ENCODE data around the gene SLC39A10.

Gene SLC39A10

DNA sequence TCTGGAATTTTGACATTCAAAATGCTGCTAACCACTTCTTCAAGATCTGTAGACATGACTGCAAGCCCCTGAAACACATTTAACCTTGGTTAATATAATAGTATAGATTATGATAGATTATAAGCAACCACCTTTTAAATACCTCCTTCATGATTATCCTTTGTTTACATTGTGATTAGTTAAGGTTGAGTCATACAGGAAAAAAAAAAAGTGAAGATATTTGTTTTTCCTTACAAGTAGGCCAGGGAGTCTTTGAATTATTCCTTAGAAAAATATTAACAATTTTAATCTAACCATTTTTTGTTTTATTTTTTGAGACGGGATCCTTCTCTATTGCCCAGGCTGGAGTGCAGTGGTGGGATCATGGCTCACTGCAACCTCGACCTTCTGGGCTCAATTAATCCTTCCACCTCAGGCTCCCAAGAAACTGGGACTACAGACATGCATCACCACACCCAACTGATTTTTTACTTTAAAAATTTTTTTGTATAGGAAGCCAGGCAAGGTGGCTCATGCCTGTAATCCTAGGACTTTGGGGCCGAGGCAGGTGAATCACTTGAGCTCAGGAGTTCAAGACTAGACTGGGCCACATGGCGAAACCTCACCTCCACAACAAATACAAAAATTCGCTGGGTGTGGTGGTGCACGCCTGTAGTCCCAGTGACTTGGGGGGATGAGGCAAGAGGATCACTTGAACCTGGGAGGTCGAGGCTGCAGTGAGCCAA is 99.4 kb downstream of the SLC39A10 start:
- no peak overlapping the region for H2AFZ ChIP-seq (ENCODE audit: low read length)
- no peak overlapping the region for H3K4me2 ChIP-seq (ENCODE audit: insufficient read depth, low read length, poor library complexity, severe bottlenecking)
- no peak overlapping the region for H3K4me3 ChIP-seq (ENCODE audit: low read length in 2 of 2)
- H3K14ac ChIP-seq (ENCODE audit: low read length), result no peak overlapping the region
- no peak overlapping the region for H2BK12ac ChIP-seq (ENCODE audit: low read length)
- no peak overlapping the region for H2BK15ac ChIP-seq (ENCODE audit: low read length)
- H3K4me1 ChIP-seq (ENCODE audit: control insufficient read depth in 2 of 2, insufficient read depth in 1 of 2, low read depth in 1 of 2, low read length in 2 of 2), result no peaks in the 10 kb centered on the region
- H4K91ac ChIP-seq (ENCODE audit: low read depth, low read length, poor library complexity), result no peak overlapping the region
- H2AK5ac ChIP-seq (ENCODE audit: low read depth, low read length), result no peak overlapping the region
- no peak for DNase-seq (ENCODE audit: low spot score)
- H3K18ac ChIP-seq (ENCODE audit: low read length), result no peak overlapping the region
- H3K79me1 ChIP-seq (ENCODE audit: low read depth, low read length), result no peaks in the 10 kb centered on the region
- H3K9ac ChIP-seq (ENCODE audit: low read depth, low read length, poor library complexity), result no peak overlapping the region
- no peak overlapping the region for H2BK120ac ChIP-seq (ENCODE audit: low read depth, low read length)
- no peak overlapping the region for H3K23ac ChIP-seq (ENCODE audit: low read depth, low read length, poor library complexity)
- WGBS, 2 donors (ENCODE audit: extremely low coverage in 2 of 2, insufficient read length in 2 of 2, insufficient replicate concordance in 1 of 2), result no CpG with 5 or more reads among the region's 7 CpGs
- peaks cover 0 to 2% of the 10 kb centered on the region in 2 donors for H3K9me3 ChIP-seq (replicated peaks in 1 of 2; ENCODE audit: control insufficient read depth in 2 of 2, insufficient read depth in 1 of 2, low read depth in 1 of 2, low read length in 2 of 2)
- no peaks in the 10 kb centered on the region for H3K27me3 ChIP-seq (ENCODE audit: control insufficient read depth in 3 of 3, insufficient read depth in 3 of 3, low read depth in 1 of 3, low read length in 3 of 3)
- no peaks in the 10 kb centered on the region for H3K36me3 ChIP-seq (replicated peaks in 1 of 2; ENCODE audit: control insufficient read depth in 2 of 2, insufficient read depth in 2 of 2, low read length in 2 of 2)
- no peak overlapping the region for H4K8ac ChIP-seq (ENCODE audit: low read depth, low read length)
- H3K27ac ChIP-seq (replicated peaks; ENCODE audit: low read length), result no peak overlapping the region
- H2BK5ac ChIP-seq (ENCODE audit: low read length), result no peak overlapping the region
- no peak overlapping the region for H3K4ac ChIP-seq (ENCODE audit: low read length)

DNA sequence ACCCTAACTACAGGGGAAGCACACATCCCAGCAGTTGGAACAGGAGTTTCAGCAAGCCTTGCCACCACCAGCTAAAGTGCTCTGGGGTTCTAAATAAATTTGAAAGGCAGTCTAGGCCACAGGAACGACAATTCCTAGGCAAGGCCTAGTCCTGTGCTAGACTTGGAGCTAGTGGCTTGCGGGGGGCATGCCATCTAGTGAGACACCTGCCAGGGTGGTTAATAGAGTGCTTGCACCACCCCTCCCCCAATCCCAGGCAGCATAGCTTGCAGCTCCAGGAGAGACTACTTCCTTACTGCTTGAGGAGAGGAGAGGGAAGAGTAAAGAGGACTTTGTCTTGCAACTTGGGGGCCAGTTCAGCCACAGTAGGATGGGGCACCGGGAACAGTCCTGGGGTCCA is 101.8 kb downstream of the SLC39A10 start:
- Histone ChIP-seq H2BK12ac (ENCODE audit: low read length) (no peak overlapping the region), H3K27ac (replicated peaks; ENCODE audit: low read length) (no peak overlapping the region), H3K14ac (ENCODE audit: low read length) (no peak overlapping the region), H3K4ac (ENCODE audit: low read length) (no peak overlapping the region), H3K9me3 (replicated peaks in 1 of 2; ENCODE audit: control insufficient read depth in 2 of 2, insufficient read depth in 1 of 2, low read depth in 1 of 2, low read length in 2 of 2) (no peaks in the 10 kb centered on the region), H3K4me3 (ENCODE audit: low read length in 2 of 2) (no peak overlapping the region), H2AFZ (ENCODE audit: low read length) (no peak overlapping the region), H3K27me3 (ENCODE audit: control insufficient read depth in 3 of 3, insufficient read depth in 3 of 3, low read depth in 1 of 3, low read length in 3 of 3) (no peaks in the 10 kb centered on the region), H3K79me1 (ENCODE audit: low read depth, low read length) (no peaks in the 10 kb centered on the region), H3K18ac (ENCODE audit: low read length) (no peak overlapping the region), H3K9ac (ENCODE audit: low read depth, low read length, poor library complexity) (no peak overlapping the region), H3K36me3 (replicated peaks in 1 of 2; ENCODE audit: control insufficient read depth in 2 of 2, insufficient read depth in 2 of 2, low read length in 2 of 2) (no peaks in the 10 kb centered on the region), H3K23ac (ENCODE audit: low read depth, low read length, poor library complexity) (no peak overlapping the region), H4K91ac (ENCODE audit: low read depth, low read length, poor library complexity) (no peak overlapping the region), H3K4me2 (ENCODE audit: insufficient read depth, low read length, poor library complexity, severe bottlenecking) (no peak overlapping the region), H2BK15ac (ENCODE audit: low read length) (no peak overlapping the region), H2BK5ac (ENCODE audit: low read length) (no peak overlapping the region), H4K8ac (ENCODE audit: low read depth, low read length) (no peak overlapping the region), H3K4me1 (ENCODE audit: control insufficient read depth in 2 of 2, insufficient read depth in 1 of 2, low read depth in 1 of 2, low read length in 2 of 2) (no peaks in the 10 kb centered on the region), H2BK120ac (ENCODE audit: low read depth, low read length) (no peak overlapping the region), H2AK5ac (ENCODE audit: low read depth, low read length) (no peak overlapping the region)
- no CpG with 5 or more reads among the region's 3 CpGs for WGBS, 2 donors (ENCODE audit: extremely low coverage in 2 of 2, insufficient read length in 2 of 2, insufficient replicate concordance in 1 of 2)
- DNase-seq (ENCODE audit: low spot score), result no peak

DNA sequence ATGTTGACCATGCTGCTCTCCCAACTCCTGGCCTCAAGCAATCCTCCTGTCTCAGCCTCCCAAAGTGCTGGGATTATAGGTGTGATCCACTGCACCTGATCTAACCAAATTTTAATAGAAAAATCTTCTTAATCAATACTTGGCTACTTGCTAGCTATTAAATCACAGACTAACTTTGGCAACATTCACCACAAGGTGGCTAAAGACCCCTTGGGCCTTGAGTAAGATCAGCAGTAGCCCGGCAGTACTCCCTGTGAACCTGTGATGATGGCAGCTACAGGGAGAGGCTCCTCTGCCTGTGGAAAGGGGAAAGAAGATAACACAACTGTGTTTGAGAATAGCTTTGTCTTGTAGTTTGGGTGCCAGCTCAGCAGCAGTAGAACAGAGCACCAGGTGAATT is 102.9 kb downstream of the SLC39A10 start:
- no CpG with 5 or more reads among the region's 1 CpG for WGBS, 2 donors (ENCODE audit: extremely low coverage in 2 of 2, insufficient read length in 2 of 2, insufficient replicate concordance in 1 of 2)
- Histone ChIP-seq H3K4me1 (ENCODE audit: control insufficient read depth in 2 of 2, insufficient read depth in 1 of 2, low read depth in 1 of 2, low read length in 2 of 2) (no peaks in the 10 kb centered on the region), H3K18ac (ENCODE audit: low read length) (no peak overlapping the region)

DNA sequence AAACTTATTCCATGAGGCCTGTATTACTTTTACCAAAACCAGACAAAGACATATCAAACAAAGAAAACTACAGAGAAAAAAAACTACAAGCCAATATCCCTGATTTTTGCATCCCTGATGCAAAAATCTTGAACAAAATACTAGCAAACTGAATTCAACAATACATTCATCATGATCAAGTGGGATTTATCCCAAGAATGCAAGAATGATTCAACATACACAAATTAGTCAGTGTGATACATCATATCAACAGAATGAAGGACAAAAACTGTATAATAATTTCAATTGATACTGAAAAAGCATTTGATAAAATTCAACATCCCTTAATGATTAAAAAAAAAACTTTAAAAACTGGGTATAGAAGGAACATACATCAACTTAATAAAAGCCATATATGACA is 106.8 kb downstream of the SLC39A10 start:
- no peaks in the 10 kb centered on the region for H3K4me1 ChIP-seq (ENCODE audit: control insufficient read depth in 2 of 2, insufficient read depth in 1 of 2, low read depth in 1 of 2, low read length in 2 of 2)
- H3K18ac ChIP-seq (ENCODE audit: low read length), result no peak overlapping the region
- no peak for DNase-seq (ENCODE audit: low spot score)

More for the DNA sequence above, 102.9 kb downstream of the SLC39A10 start:
- Histone ChIP-seq H2BK15ac (ENCODE audit: low read length) (no peak overlapping the region), H2BK5ac (ENCODE audit: low read length) (no peak overlapping the region), H2AK5ac (ENCODE audit: low read depth, low read length) (no peak overlapping the region), H3K27ac (replicated peaks; ENCODE audit: low read length) (no peak overlapping the region), H3K9me3 (replicated peaks in 1 of 2; ENCODE audit: control insufficient read depth in 2 of 2, insufficient read depth in 1 of 2, low read depth in 1 of 2, low read length in 2 of 2) (no peaks in the 10 kb centered on the region), H3K4me3 (ENCODE audit: low read length in 2 of 2) (no peak overlapping the region), H3K36me3 (replicated peaks in 1 of 2; ENCODE audit: control insufficient read depth in 2 of 2, insufficient read depth in 2 of 2, low read length in 2 of 2) (no peaks in the 10 kb centered on the region), H3K4me2 (ENCODE audit: insufficient read depth, low read length, poor library complexity, severe bottlenecking) (no peak overlapping the region), H3K14ac (ENCODE audit: low read length) (no peak overlapping the region), H2BK12ac (ENCODE audit: low read length) (no peak overlapping the region), H3K9ac (ENCODE audit: low read depth, low read length, poor library complexity) (no peak overlapping the region), H4K8ac (ENCODE audit: low read depth, low read length) (no peak overlapping the region), H4K91ac (ENCODE audit: low read depth, low read length, poor library complexity) (no peak overlapping the region), H2BK120ac (ENCODE audit: low read depth, low read length) (no peak overlapping the region), H2AFZ (ENCODE audit: low read length) (no peak overlapping the region), H3K79me1 (ENCODE audit: low read depth, low read length) (no peaks in the 10 kb centered on the region), H3K4ac (ENCODE audit: low read length) (no peak overlapping the region), H3K23ac (ENCODE audit: low read depth, low read length, poor library complexity) (no peak overlapping the region), H3K27me3 (ENCODE audit: control insufficient read depth in 3 of 3, insufficient read depth in 3 of 3, low read depth in 1 of 3, low read length in 3 of 3) (no peaks in the 10 kb centered on the region)
- no peak for DNase-seq (ENCODE audit: low spot score)

More for the DNA sequence above, 106.8 kb downstream of the SLC39A10 start:
- H3K4me3 ChIP-seq (ENCODE audit: low read length in 2 of 2), result no peak overlapping the region
- H4K8ac ChIP-seq (ENCODE audit: low read depth, low read length), result no peak overlapping the region
- H4K91ac ChIP-seq (ENCODE audit: low read depth, low read length, poor library complexity), result no peak overlapping the region
- no peaks in the 10 kb centered on the region for H3K79me1 ChIP-seq (ENCODE audit: low read depth, low read length)
- H2BK5ac ChIP-seq (ENCODE audit: low read length), result no peak overlapping the region
- no peak overlapping the region for H3K9ac ChIP-seq (ENCODE audit: low read depth, low read length, poor library complexity)
- no peak overlapping the region for H3K23ac ChIP-seq (ENCODE audit: low read depth, low read length, poor library complexity)
- no peak overlapping the region for H3K27ac ChIP-seq (replicated peaks; ENCODE audit: low read length)
- no peak overlapping the region for H3K14ac ChIP-seq (ENCODE audit: low read length)
- no peak overlapping the region for H3K4me2 ChIP-seq (ENCODE audit: insufficient read depth, low read length, poor library complexity, severe bottlenecking)
- no peak overlapping the region for H2BK120ac ChIP-seq (ENCODE audit: low read depth, low read length)
- no peak overlapping the region for H2BK15ac ChIP-seq (ENCODE audit: low read length)
- no peak overlapping the region for H3K4ac ChIP-seq (ENCODE audit: low read length)
- H2BK12ac ChIP-seq (ENCODE audit: low read length), result no peak overlapping the region
- H2AK5ac ChIP-seq (ENCODE audit: low read depth, low read length), result no peak overlapping the region
- no peaks in the 10 kb centered on the region for H3K27me3 ChIP-seq (ENCODE audit: control insufficient read depth in 3 of 3, insufficient read depth in 3 of 3, low read depth in 1 of 3, low read length in 3 of 3)
- H3K9me3 ChIP-seq (replicated peaks in 1 of 2; ENCODE audit: control insufficient read depth in 2 of 2, insufficient read depth in 1 of 2, low read depth in 1 of 2, low read length in 2 of 2), result no peaks in the 10 kb centered on the region
- H3K36me3 ChIP-seq (replicated peaks in 1 of 2; ENCODE audit: control insufficient read depth in 2 of 2, insufficient read depth in 2 of 2, low read length in 2 of 2), result no peaks in the 10 kb centered on the region
- H2AFZ ChIP-seq (ENCODE audit: low read length), result no peak overlapping the region
